GM12865 (cell line): Measurements from ENCODE around the gene EPHA2.

Source experiments
- DNase-seq: peaks from one replicate; pipeline ENCODE4 v3.0.0; 2010; ENCODE audit warnings: low read depth
- H3K4me3 ChIP-seq: 2 replicates; pipeline ENCODE4 v1.5.1; 2011; ENCODE audit warnings: mild to moderate bottlenecking, low read depth, low read length, control low read depth
- TF ChIP-seq, protein P1 (sequence below): IDR thresholded peaks from 2 replicates; pipeline ENCODE4 v1.5.1; 2011; ENCODE audit warnings: low read length, control low read depth, low read depth, inconsistent platforms; ENCODE audit not compliant: insufficient read depth; ENCODE audit errors: missing control alignments

The EPHA2 gene

GRCh38 chr1:16091296-16091695, 64.6 kb downstream of the EPHA2 start:
- TF ChIP-seq, protein P1, sequence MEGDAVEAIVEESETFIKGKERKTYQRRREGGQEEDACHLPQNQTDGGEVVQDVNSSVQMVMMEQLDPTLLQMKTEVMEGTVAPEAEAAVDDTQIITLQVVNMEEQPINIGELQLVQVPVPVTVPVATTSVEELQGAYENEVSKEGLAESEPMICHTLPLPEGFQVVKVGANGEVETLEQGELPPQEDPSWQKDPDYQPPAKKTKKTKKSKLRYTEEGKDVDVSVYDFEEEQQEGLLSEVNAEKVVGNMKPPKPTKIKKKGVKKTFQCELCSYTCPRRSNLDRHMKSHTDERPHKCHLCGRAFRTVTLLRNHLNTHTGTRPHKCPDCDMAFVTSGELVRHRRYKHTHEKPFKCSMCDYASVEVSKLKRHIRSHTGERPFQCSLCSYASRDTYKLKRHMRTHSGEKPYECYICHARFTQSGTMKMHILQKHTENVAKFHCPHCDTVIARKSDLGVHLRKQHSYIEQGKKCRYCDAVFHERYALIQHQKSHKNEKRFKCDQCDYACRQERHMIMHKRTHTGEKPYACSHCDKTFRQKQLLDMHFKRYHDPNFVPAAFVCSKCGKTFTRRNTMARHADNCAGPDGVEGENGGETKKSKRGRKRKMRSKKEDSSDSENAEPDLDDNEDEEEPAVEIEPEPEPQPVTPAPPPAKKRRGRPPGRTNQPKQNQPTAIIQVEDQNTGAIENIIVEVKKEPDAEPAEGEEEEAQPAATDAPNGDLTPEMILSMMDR = no peak
- H3K4me3 ChIP-seq = no peak overlapping the region
- no peak for DNase-seq

DNA sequence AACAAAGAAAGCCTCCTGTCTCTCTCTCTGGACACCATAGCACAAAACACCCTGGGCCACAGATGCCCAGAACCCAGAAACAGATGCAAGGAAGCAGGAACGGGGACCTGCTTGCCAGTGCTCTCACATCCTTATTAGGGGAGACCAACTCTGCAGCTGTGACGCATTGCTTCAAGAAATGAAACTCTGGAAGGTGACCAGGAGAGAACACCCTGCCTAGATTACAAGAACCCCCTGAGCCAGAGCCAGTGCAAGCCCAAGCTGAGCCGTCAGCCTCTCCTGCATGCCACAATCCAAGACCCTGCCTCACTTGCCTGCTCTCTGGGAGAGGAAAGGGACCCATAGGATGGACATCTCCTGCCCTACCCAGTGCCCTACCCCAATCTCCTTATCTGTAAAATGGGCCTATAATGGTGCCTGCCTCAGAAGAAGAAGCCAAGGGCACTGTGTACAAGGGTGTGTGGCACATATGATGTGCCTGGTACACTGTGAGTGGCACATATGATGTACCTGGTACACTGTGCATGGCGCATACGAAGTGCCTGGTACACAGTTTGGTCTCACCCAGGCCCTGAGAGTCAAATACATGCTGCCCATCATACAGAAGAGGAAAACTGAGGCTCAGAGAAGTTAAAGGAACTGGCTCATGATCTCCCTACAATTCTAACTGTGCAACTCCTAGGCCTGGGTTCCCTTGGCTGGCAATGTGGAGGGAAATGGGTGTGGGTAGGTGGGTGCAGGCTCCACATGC, 65.6 kb downstream of the EPHA2 start:
- TF ChIP-seq, protein P1 = no peak
- no peak overlapping the region for H3K4me3 ChIP-seq
- no peak for DNase-seq

- TF ChIP-seq, protein P1 = no peak
- DNase-seq = no peak
- no peak overlapping the region for H3K4me3 ChIP-seq
Measured at GRCh38 chr1:16088996-16089395, 66.9 kb downstream of the EPHA2 start.

- DNase-seq = no peak
- no peak overlapping the region for H3K4me3 ChIP-seq
- TF ChIP-seq, protein P1 = no peak
Measured at GRCh38 chr1:16088351-16088911, 67.4 kb downstream of the EPHA2 start.

GRCh38 chr1:16087733-16088132, 68.1 kb downstream of the EPHA2 start:
- TF ChIP-seq, protein P1 = no peak
- H3K4me3 ChIP-seq = no peak overlapping the region
- no peak for DNase-seq

DNA sequence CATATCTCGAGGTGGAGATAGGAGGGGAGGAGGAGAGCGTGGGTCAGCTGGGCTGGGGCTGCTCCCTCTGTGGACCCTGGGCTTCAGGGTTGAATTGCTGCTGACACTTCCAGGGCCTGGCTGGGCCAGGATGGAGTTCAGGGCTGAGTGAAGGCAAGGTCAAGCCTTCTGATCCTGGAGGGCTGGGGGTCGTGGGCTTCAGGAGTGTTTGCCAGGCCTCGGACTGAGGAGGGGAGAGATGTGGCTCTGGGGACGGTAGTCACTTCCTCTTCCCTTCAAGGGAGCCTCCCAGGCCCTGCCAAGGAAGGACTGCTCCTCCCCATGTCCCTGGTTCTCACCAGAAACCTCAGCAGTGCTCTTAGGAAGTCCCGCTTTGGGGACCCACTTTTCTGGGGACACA, 70.3 kb downstream of the EPHA2 start:
- TF ChIP-seq, protein P1 = no peak
- no peak for DNase-seq
- no peak overlapping the region for H3K4me3 ChIP-seq
